K562 (cell line): Measurements from ENCODE around the gene CLDND2. TPM values are rescaled to one million over a fixed set of nuclear protein-coding genes. Genes with fewer than 3 reads are reported as not detected.
A peak's percentile ranks its signal among the peaks of the same experiment; 100 is the strongest.

Experiments
- HCFC1 ChIP-seq: IDR thresholded peaks from 2 replicates; pipeline ENCODE4 v1.6.1; 2012; ENCODE audit warnings: low read depth, low read length, improper control_type of control experiment
- HMGN3 ChIP-seq: IDR thresholded peaks from 2 replicates; pipeline ENCODE4 v1.6.1; 2011; ENCODE audit warnings: borderline replicate concordance, low read depth, mild to moderate bottlenecking, mixed read lengths, low read length; ENCODE audit not compliant: insufficient read length; ENCODE audit errors: extremely low read depth
- NFYB ChIP-seq: IDR thresholded peaks from 2 replicates; pipeline ENCODE4 v1.6.1; 2011; ENCODE audit warnings: mild to moderate bottlenecking, moderate library complexity; ENCODE audit not compliant: insufficient read length; ENCODE audit errors: extremely low read depth
- SREBF1 ChIP-seq: fragments of 150-350 bp; IDR thresholded peaks from 2 replicates; pipeline ENCODE4 v1.6.1; 2014; ENCODE audit warnings: antibody characterized with exemption, low read depth, low read length, borderline replicate concordance
- TARDBP ChIP-seq: fragments of 450-650 bp; IDR thresholded peaks from 2 replicates; pipeline ENCODE4 v1.6.1; 2016
- ZC3H8 ChIP-seq: fragments of 450-650 bp; IDR thresholded peaks from 2 replicates; pipeline ENCODE4 v1.6.1; 2017
- ZNF311 ChIP-seq: fragments of 250-450 bp; sonication (Bioruptor Pico); IDR thresholded peaks from 2 replicates; pipeline ENCODE4 v1.4.0; 2020; ENCODE audit warnings: mild to moderate bottlenecking, moderate library complexity
- ZNF444 ChIP-seq: fragments of 250-450 bp; sonication (Bioruptor Pico); IDR thresholded peaks from 2 replicates; pipeline ENCODE4 v1.4.0; 2020; ENCODE audit warnings: mild to moderate bottlenecking, moderate library complexity
- polyA plus RNA-seq, 8 experiments: library from polyadenylated mRNA; depleted of rRNA in 4 of 8; stranded (reverse) in 5 of 8; unstranded in 3 of 8; fragments of >200 nt; fragmentation: Nextera tagmentation in 2 of 8; fragmentation: Illumina TruSeq in 1 of 8; extraction: Ambion mirVana in 2 of 8; extraction: Trizol in 1 of 8; gene quantifications; 2 replicates each; pipeline versions ENCODE4 v1.2.1 to v1.2.3, GENCODE V29; 2011 to 2014; ENCODE audit warnings: inconsistent platforms in 1 of 8, missing spikeins in 1 of 8
- total RNA-seq, 7 experiments: library from RNA; depleted of rRNA in 6 of 7; stranded (reverse); fragments of >200 nt in 6 of 7; fragmentation: Illumina TruSeq in 2 of 7; extraction: Trizol in 2 of 7; gene quantifications; 2 replicates each; pipeline versions ENCODE4 v1.2.1 to v1.2.3, GENCODE V29; 2011 to 2021; ENCODE audit warnings: low replicate concordance in 1 of 7
- TF ChIP-seq, protein P1 (sequence below): fragments of 450-650 bp; IDR thresholded peaks from 2 replicates; pipeline ENCODE4 v1.6.1; 2016; ENCODE audit warnings: low read depth
- TF ChIP-seq, protein P2 (sequence below): fragments of 250-450 bp; sonication (Bioruptor Pico); IDR thresholded peaks from 2 replicates; pipeline ENCODE4 v1.4.0; 2020; ENCODE audit warnings: borderline replicate concordance

The CLDND2 gene
- total and polyA plus RNA-seq, 9 of the 15 experiments (the other 6 are each of a cell fraction or from before 2014, with no cell fraction given) = 0.45 to 4.0 (median 1.2) TPM; not detected in 3

DNA sequence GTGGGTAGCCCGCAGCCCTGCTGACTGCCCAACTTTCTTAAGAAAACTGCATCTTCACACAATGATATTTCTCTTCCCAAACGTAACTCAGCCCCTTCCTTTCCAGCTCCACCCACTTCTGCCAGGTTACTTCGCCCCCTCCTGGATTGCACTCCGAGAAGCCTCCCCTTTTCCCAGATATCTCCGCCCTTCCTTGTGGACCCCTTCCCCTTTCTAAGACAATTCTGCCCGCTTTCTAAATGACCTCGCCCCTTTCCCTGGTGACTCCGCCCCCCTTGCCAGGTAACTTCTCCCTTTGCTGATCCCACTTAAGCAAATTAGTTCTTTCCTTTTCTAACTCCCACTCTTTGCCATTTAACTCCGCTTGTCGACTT lies 29.5 kb downstream of the CLDND2 start (continued):
- TF ChIP-seq, protein P1, sequence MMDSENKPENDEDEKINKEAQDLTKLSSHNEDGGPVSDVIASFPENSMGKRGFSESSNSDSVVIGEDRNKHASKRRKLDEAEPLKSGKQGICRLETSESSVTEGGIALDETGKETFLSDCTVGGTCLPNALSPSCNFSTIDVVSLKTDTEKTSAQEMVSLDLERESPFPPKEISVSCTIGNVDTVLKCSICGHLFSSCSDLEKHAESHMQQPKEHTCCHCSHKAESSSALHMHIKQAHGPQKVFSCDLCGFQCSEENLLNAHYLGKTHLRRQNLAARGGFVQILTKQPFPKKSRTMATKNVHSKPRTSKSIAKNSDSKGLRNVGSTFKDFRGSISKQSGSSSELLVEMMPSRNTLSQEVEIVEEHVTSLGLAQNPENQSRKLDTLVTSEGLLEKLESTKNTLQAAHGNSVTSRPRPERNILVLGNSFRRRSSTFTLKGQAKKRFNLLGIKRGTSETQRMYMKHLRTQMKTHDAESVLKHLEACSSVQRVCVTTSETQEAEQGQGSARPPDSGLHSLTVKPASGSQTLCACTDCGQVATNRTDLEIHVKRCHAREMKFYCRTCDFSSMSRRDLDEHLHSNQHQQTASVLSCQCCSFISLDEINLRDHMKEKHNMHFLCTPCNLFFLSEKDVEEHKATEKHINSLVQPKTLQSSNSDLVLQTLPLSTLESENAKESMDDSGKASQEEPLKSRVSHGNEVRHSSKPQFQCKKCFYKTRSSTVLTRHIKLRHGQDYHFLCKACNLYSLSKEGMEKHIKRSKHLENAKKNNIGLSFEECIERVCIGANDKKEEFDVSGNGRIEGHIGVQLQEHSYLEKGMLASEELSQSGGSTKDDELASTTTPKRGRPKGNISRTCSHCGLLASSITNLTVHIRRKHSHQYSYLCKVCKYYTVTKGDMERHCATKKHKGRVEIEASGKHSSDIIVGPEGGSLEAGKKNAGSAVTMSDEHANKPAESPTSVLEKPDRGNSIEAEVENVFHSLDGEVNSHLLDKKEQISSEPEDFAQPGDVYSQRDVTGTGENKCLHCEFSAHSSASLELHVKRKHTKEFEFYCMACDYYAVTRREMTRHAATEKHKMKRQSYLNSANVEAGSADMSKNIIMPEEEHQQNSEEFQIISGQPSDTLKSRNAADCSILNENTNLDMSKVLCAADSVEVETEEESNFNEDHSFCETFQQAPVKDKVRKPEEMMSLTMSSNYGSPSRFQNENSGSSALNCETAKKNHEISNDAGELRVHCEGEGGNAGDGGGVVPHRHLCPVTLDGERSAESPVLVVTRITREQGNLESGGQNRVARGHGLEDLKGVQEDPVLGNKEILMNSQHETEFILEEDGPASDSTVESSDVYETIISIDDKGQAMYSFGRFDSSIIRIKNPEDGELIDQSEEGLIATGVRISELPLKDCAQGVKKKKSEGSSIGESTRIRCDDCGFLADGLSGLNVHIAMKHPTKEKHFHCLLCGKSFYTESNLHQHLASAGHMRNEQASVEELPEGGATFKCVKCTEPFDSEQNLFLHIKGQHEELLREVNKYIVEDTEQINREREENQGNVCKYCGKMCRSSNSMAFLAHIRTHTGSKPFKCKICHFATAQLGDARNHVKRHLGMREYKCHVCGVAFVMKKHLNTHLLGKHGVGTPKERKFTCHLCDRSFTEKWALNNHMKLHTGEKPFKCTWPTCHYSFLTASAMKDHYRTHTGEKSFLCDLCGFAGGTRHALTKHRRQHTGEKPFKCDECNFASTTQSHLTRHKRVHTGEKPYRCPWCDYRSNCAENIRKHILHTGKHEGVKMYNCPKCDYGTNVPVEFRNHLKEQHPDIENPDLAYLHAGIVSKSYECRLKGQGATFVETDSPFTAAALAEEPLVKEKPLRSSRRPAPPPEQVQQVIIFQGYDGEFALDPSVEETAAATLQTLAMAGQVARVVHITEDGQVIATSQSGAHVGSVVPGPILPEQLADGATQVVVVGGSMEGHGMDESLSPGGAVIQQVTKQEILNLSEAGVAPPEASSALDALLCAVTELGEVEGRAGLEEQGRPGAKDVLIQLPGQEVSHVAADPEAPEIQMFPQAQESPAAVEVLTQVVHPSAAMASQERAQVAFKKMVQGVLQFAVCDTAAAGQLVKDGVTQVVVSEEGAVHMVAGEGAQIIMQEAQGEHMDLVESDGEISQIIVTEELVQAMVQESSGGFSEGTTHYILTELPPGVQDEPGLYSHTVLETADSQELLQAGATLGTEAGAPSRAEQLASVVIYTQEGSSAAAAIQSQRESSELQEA = 0 out of 2 replicates have a peak, but pooled peaks have one; percentile 51
- TF ChIP-seq SREBF1 = no peak
- TF ChIP-seq ZNF311 (CRISPR knock-in tag) = no peak
- no peak for TF ChIP-seq HCFC1
- no peak for TF ChIP-seq ZC3H8
- no peak for TF ChIP-seq ZNF444 (CRISPR knock-in tag)
- no peak for TF ChIP-seq NFYB
- TF ChIP-seq, protein P2, sequence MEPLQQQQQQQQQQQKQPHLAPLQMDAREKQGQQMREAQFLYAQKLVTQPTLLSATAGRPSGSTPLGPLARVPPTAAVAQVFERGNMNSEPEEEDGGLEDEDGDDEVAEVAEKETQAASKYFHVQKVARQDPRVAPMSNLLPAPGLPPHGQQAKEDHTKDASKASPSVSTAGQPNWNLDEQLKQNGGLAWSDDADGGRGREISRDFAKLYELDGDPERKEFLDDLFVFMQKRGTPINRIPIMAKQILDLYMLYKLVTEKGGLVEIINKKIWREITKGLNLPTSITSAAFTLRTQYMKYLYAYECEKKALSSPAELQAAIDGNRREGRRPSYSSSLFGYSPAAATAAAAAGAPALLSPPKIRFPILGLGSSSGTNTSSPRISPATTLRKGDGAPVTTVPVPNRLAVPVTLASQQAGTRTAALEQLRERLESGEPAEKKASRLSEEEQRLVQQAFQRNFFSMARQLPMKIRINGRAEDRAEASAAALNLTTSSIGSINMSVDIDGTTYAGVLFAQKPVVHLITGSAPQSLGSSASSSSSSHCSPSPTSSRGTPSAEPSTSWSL (CRISPR knock-in tag) = no peak
- TF ChIP-seq HMGN3 = no peak
- TF ChIP-seq TARDBP = no peak
